GM12891 (cell line): ENCODE measurements around the gene TTLL5.

Experiments
- POLR2A ChIP-seq: IDR thresholded peaks from 2 replicates; pipeline ENCODE4 v1.6.1; 2011; ENCODE audit warnings: low read depth, low read length, control low read depth
- POLR2AphosphoS5 ChIP-seq: IDR thresholded peaks from 2 replicates; pipeline ENCODE4 v1.6.1; 2011; ENCODE audit warnings: low read depth, low read length, control low read depth
- POU2F2 ChIP-seq: IDR thresholded peaks from 2 replicates; pipeline ENCODE4 v1.6.1; 2011; ENCODE audit warnings: low read depth, mild to moderate bottlenecking, control low read depth, low read length, moderate library complexity
- SPI1 ChIP-seq: IDR thresholded peaks from 2 replicates; pipeline ENCODE4 v1.6.1; 2011; ENCODE audit warnings: low read depth, low read length, control low read depth

GRCh38 chr14:75630695-75631452, 30.2 kb upstream of the TTLL5 start:
- TF ChIP-seq POLR2AphosphoS5 (no peak), POLR2A (no peak), POU2F2 (no peak), SPI1 (no peak)
